Brain pericyte (primary cell): Measurements from ENCODE around the gene ZNF205.
A peak's percentile ranks its signal among the peaks of the same experiment; 100 is the strongest.
"Not testable (repeated sequence)": the region's sequence is repeated elsewhere in the genome, so short reads cannot be mapped to it uniquely, and the experiment has no call there.

Source experiments
- DNase-seq: peaks from one replicate; pipeline ENCODE4 v3.0.0-alpha.2; 2012; ENCODE audit warnings: low read depth, low spot score

The ZNF205 gene

GRCh38 chr16:3148256-3149192 lies 36.1 kb downstream of the ZNF205 start:
- DNase-seq: no peak

- no peak for DNase-seq
Measured at GRCh38 chr16:3149193-3149530, 36.8 kb downstream of the ZNF205 start.

DNA sequence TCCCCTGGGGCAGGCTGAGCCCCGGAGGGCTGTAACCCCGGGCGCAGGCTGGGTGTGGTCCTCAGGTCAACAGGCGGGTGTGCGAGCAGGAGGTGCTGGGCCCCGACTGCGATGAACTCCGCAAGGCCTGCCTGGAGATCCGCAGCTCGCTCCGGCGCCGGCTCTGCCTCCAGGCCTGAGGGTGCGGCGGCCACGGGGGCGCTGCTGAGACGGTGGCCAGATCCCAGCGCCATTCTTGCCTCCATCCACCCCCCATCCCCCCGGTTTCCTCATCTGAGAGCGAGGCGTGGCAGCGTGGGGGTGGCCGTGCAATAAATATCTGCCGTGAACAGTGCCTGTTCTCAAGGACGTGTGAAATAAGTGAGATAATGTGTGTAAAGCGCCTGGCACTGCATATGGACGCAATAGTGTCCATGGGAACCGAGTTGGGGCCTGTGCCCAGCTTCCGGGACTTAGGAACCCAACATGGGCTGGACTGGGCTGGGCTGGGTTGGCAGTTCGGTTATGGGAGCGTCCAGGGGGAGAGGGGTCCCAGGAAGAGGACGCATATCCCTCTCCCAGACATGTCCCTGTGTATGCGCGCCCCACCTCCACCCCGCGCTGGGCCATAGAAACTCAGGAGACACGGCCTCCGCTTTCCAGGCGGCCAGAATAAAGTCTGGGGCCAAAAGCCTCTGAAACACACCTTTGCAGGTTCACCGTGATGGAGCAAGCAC lies 37.4 kb downstream of the ZNF205 start:
- DNase-seq: no peak

- DNase-seq: peak; percentile 93
Measured at GRCh38 chr16:3150346-3151218, 38.2 kb downstream of the ZNF205 start.

DNA sequence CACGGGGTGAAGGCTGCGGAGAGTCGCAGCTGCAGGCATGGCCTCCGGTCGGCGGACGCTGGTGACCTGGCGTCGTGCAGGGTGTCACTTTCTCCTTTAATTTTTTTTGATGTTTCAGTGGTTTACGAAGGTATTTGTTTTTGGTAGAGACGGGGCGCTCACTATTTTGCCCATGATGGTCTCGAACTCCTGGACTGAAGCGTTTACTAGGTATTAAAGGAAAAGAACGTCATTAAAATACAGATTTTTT lies 39.6 kb downstream of the ZNF205 start:
- no peak for DNase-seq

DNA sequence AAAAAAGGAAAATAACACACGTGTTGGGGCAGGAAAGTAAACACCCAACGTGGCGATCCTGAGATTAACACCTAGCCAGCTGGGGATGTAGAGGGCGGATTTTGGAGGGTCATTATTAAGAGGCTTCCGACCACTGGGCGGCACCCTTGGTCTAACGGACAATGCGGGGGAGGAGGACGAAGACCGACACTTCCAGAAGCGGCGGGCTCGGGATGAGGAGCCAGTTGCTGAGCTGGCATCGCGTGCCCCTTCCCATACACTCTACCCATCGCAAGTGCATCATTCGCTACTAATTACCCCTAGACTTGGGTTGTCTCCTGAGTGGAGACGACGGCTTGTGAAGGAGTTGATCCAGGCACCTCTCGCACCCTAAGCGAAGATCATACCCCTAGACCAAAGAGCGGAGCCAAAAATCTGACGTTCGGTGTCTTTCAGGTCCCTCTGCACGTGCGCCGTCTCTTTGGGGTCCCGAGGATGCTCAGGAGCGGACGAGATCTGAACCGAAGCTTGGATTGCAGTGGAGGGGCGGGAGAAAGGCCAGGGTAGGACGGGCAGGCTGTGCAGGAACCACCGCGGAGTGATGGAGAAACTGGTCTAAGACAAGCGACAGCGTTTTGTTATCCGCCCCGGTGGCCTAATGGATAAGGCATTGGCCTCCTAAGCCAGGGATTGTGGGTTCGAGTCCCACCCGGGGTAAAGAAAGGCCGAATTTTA lies 40.0 kb downstream of the ZNF205 start:
- DNase-seq: peak; percentile 77

GRCh38 chr16:3152991-3153368 lies 40.6 kb downstream of the ZNF205 start:
- DNase-seq: no peak

DNA sequence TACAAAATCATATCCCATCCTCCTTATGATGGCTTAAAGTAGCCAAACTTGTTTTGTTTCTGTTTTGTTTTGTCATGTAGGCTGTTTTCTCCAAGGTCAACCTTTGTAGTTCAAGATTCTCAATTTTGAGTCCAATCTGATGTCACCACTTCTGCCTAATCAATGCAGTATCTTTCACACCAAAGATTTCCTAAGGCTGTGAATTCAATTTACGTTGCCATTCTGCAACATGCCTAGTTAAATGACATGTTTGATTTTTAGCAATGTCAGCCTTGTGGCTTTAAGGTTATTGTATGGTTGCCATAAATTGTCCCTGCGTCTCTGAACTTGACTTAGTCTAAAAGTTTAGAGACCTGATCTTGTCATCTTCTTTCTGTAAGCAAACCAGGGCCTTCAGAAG lies 42.8 kb downstream of the ZNF205 start:
- DNase-seq: no peak

- DNase-seq: no peak
Measured at GRCh38 chr16:3155972-3156371, 43.6 kb downstream of the ZNF205 start.

DNA sequence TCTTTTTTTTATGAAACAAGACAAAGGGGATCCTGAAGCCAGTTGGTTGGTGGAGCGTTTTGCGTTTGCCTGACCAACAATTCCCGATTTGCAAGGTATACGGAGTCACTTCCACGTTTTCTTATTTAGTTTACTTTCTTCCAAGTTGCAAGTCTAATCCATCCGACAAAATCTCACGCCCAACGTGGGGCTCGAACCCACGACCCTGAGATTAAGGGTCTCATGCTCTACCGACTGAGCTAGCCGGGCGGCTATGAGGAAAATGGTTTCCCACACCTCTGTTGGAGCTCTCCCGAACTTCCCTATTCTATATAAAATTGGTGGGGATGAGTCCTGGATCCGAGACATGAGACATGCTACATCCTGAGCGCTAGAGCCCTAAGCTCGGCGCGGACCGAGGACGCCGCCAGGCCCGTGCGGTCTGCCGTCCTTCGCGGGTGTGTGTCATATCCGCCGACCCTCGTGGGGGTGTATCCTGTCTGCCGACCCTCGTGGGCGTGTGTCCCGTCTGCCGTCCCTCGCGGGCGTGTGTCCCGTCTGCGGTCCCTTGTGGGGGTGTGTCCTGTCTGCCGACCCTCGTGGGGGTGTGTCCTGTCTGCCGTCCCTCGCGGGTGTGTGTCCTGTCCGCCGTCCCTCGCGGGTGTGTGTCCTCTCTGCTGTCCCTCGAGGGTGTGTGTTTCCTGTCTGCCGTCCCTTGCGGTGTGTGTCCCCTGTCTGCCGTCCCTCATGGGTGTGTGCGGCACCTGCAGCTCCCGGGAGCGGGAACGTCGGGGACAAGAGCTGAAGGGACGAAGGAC lies 45.0 kb downstream of the ZNF205 start:
- peak; percentile 59 for DNase-seq

DNA sequence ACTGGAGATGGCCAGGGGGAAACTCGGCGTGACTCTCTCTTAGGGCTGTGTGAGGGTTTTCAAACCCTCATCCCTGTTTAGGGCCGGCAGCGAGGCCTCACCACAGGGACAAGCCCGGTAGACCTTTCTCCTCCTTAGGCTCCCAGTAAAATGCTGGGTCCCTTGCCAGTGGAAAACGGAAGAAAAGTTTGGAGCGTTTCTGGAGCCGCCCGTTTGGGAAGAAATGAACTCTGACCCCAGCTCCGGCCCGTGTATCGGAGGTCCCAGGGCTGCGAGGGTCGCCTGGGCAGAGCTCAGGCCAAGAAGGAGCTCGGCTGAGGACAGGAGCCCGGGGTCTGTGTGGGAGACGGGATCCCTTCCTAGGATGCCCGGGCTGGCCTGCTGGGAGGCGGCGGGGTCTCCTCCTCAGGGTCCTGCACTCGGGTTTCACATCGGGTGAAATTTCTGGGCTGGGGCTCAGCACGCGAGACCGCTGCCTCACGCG lies 45.7 kb downstream of the ZNF205 start:
- DNase-seq: no peak

GRCh38 chr16:3158510-3159314 lies 46.3 kb downstream of the ZNF205 start:
- peak; percentile 46 for DNase-seq

DNA sequence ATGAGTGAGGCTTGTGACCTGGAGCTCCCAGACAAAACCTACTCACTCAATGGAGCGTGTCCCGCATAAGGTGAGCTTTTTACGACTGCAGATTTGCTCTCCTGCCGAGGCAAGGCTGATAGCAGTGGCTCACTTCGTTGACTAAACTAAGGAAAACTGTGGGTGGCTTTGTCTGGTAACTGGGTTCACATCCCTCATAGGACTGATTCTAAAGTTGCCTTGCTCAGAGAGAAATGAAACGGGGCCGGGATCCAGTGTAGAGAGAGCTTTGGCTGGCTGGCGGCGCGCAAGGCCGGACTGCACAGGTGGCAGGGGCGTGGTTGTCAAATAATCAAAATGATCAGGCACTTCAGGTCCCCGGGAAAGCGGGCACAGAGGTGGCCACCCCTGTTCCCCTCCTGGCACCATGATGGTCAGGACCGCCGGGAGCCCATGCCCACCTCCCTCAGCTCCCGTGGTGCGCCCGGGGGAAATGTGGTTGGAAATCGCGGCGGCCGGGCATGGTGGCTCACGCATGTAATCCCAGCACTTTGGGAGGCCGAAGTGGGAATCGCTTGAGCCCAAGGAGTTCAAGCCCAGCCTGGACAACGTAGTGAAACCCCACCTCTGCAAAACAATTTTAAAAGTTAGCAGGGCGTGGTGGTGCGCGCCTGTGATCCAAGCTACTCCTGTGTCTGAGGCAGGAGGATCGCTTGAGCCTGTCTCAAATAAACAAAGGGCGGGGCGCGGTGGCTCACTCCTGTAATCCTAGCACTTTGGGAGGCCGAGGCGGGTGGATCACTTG lies 49.0 kb downstream of the ZNF205 start:
- no peak for DNase-seq

DNA sequence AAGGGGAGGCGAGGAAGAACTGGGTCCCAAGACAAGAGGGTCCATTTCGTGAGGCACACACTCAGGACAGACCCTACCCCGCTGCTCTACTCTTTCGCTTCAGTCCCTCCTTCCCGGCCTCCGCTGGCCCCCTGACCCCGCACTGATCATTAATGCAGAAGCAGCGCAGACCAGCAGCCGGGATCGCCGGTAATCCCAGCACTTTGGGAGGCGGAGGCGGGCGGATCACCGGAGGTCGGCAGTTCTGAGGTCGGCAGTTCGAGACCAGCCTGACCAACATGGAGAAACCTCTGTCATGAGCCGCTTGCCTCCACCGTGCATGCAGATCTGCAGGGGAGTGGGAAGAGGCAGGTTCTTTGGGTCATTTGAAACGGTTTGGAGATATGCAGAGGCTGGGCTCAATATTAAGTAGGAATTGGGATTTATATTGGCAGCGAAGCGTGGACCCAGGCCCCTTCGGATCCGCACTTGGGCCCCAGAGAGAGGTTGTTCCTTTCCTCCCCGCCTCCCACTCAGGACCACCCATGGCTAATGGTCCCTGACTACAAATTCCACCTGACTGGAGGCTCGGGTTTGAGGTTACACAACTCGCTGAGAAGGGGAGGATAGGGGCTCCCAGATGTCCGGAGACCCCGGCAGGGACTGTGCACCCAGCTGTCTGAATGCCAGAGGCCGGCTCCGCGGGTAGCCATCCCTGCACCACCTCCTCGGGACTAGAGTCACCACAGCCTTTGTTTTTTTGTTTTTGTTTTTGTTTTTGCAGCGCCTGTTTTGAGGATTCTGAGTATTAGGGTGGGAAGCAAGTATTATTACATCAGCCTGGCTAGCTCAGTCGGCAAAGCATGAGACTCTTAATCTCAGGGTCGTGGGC lies 52.0 kb downstream of the ZNF205 start:
- DNase-seq: no peak

DNA sequence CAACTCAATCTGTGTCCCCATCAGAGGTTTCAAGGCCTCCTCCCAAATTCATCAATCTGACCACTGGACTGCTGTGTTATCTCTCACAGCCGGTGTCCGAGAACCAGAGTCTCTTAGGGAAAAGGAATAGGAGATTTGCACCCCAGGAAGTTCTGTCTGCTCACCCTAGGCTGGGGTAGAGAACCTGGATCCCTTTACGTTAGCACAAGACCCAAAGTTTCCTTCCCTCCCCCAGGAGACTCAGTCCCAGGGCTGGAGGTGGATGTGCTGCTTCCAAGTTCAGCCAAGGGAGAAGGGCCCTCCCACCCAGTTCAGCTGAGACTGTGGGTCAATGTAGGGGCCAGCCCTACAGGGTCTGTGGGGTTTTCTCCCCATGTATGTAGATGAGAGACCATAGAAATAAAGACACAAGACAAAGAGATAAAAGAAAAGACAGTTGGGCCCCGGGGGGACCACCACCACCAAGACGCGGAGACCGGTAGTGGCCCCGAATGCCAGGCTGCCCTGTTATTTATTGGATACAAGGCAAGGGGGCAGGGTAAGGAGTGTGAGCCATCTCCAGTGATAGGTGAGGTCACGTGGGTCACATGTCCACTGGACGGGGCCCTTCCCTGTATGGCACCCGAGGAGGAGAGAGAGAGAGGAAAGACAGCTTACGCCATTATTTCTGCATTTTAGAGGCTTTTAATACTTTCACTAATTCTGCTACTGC lies 52.9 kb downstream of the ZNF205 start:
- DNase-seq: no peak

- no peak for DNase-seq
Measured at GRCh38 chr16:3166505-3166886, 54.1 kb downstream of the ZNF205 start.

GRCh38 chr16:3168729-3169128 lies 56.3 kb downstream of the ZNF205 start:
- DNase-seq: not testable (repeated sequence)
